ENCODE measurements around the gene KAT7. TPM values are rescaled to one million over a fixed set of nuclear protein-coding genes. Genes with fewer than 3 reads are reported as not detected.

KAT7 gene
- total and polyA plus RNA-seq, 2 experiments from 2014 or later = 31.0 to 187 TPM

- DNase-seq (ENCODE audit: low spot score) (peak; percentile 46), ATAC-seq (peak; percentile 52)
- Histone ChIP-seq H3K36me3 (ENCODE audit: insufficient read depth) (no peaks in the 10 kb centered on the region), H3K4me1 (ENCODE audit: insufficient read depth) (peaks cover 14% of the 10 kb centered on the region), H3K27me3 (ENCODE audit: insufficient read depth) (peaks cover 33% of the 10 kb centered on the region), H3K9me2 (ENCODE audit: insufficient read depth) (no peaks in the 10 kb centered on the region), H3K4me3 (peak overlapping the region; percentile 66), H3F3A (replicated peaks; ENCODE audit: low read depth) (no peaks in the 10 kb centered on the region), H3K27ac (ENCODE audit: low read depth) (no peak overlapping the region), H4K20me1 (replicated peaks; ENCODE audit: insufficient read depth) (no peaks in the 10 kb centered on the region; the same call in 1 of the 2 replicates), H3K4me2 (peak overlapping the region; percentile 97), H2AFZ (no peak overlapping the region), H3K79me2 (replicated peaks; ENCODE audit: insufficient read depth) (no peaks in the 10 kb centered on the region)
- Mint-ChIP-seq H3K27ac (no peak overlapping the region), H3K9me3 (no peaks in the 10 kb centered on the region; the same call in 2 of the 3 replicates), H3K36me3 (ENCODE audit: low read depth) (no peaks in the 10 kb centered on the region), H3K27me3 (ENCODE audit: insufficient read depth, low read depth, poor library complexity) (peaks cover 22% of the 10 kb centered on the region), H3K4me3 (peak overlapping the region; percentile 69), H3K4me1 (peaks cover 26% of the 10 kb centered on the region)
- no peak for TF ChIP-seq NANOG (IDR thresholded peaks at IDR 0.05; ENCODE audit: borderline replicate concordance)
- TF ChIP-seq, protein P1, sequence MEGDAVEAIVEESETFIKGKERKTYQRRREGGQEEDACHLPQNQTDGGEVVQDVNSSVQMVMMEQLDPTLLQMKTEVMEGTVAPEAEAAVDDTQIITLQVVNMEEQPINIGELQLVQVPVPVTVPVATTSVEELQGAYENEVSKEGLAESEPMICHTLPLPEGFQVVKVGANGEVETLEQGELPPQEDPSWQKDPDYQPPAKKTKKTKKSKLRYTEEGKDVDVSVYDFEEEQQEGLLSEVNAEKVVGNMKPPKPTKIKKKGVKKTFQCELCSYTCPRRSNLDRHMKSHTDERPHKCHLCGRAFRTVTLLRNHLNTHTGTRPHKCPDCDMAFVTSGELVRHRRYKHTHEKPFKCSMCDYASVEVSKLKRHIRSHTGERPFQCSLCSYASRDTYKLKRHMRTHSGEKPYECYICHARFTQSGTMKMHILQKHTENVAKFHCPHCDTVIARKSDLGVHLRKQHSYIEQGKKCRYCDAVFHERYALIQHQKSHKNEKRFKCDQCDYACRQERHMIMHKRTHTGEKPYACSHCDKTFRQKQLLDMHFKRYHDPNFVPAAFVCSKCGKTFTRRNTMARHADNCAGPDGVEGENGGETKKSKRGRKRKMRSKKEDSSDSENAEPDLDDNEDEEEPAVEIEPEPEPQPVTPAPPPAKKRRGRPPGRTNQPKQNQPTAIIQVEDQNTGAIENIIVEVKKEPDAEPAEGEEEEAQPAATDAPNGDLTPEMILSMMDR (conservative IDR thresholded peaks at IDR 0.05; ENCODE audit: low read depth in 2 of 2) = no peak
- TF ChIP-seq EZH2 (IDR thresholded peaks at IDR 0.05; ENCODE audit: low read depth, unreplicated experiment) = no peak
- no peak for TF ChIP-seq ZNF462 (CRISPR knock-in tag; IDR thresholded peaks at IDR 0.05)
- TF ChIP-seq EZH2phosphoT487 (IDR thresholded peaks at IDR 0.05; ENCODE audit: unreplicated experiment) = no peak
- no peak for TF ChIP-seq ZNF331 (CRISPR knock-in tag; IDR thresholded peaks at IDR 0.05; ENCODE audit: low read depth)
- no peak for TF ChIP-seq CREB1 (CRISPR knock-in tag; IDR thresholded peaks at IDR 0.05; ENCODE audit: low read depth)
- TF ChIP-seq JUNB (IDR thresholded peaks at IDR 0.05; ENCODE audit: unreplicated experiment) = no peak
- no peak for TF ChIP-seq POLR2AphosphoS5 (IDR thresholded peaks at IDR 0.05; ENCODE audit: low read depth)
- TF ChIP-seq, protein P2, sequence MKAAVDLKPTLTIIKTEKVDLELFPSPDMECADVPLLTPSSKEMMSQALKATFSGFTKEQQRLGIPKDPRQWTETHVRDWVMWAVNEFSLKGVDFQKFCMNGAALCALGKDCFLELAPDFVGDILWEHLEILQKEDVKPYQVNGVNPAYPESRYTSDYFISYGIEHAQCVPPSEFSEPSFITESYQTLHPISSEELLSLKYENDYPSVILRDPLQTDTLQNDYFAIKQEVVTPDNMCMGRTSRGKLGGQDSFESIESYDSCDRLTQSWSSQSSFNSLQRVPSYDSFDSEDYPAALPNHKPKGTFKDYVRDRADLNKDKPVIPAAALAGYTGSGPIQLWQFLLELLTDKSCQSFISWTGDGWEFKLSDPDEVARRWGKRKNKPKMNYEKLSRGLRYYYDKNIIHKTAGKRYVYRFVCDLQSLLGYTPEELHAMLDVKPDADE (IDR thresholded peaks at IDR 0.05) = no peak
- TF ChIP-seq ZNF114 (CRISPR knock-in tag; IDR thresholded peaks at IDR 0.05) = no peak
- TF ChIP-seq STAT1 (IDR thresholded peaks at IDR 0.05; ENCODE audit: unreplicated experiment) = no peak
- no peak for TF ChIP-seq REST (IDR thresholded peaks at IDR 0.05; ENCODE audit: unreplicated experiment)
Observed at GRCh38 chr17:49881054-49881402, 92.5 kb downstream of the KAT7 start.
